GM12878 (cell line): Measurements from ENCODE around the gene TFR2. TPM values are rescaled to one million over a fixed set of nuclear protein-coding genes. Genes with fewer than 3 reads are reported as not detected.
A peak's percentile ranks its signal among the peaks of the same experiment; 100 is the strongest.

Experiments
- ATAC-seq: fragments of 200-7000 bp; cut with Tn5 transposase; 3 replicates; pipeline ENCODE4 v1.9.1; 2020; ENCODE audit warnings: mild to moderate bottlenecking, moderate library complexity
- BruUV-seq: library from RNA; stranded (reverse); fragments of 400-500 nt; replicated peaks from 2 replicates; lab custom pipeline; 2021; lab: Mats Ljungman, UMichigan
- CTCF ChIA-PET: fragments of 300-600 bp; sonication (Branson Sonifier 250); formaldehyde crosslinking; extraction: SDS; loops from one replicate; lab custom pipeline; 2021; ENCODE audit warnings: inconsistent platforms; lab: Yijun Ruan, JAX
- POLR2A ChIA-PET: fragments of 350-600 bp; formaldehyde crosslinking; extraction: SDS; loops from one replicate; lab custom pipeline; 2021; ENCODE audit warnings: inconsistent platforms; lab: Charles Lee
- RAD21 ChIA-PET: fragments of 300-600 bp; sonication (Branson Sonifier 250); formaldehyde crosslinking; loops from one replicate; lab custom pipeline; 2023; ENCODE audit warnings: antibody characterized with exemption; ENCODE audit not compliant: unreplicated experiment; lab: Charles Lee
- SMC1A ChIA-PET: fragments of 300-600 bp; sonication (Branson Sonifier 250); formaldehyde crosslinking; loops from one replicate; lab custom pipeline; 2023; ENCODE audit not compliant: unreplicated experiment, uncharacterized antibody; lab: Charles Lee
- DNase-seq: peaks from one replicate; pipeline ENCODE4 v3.0.0-alpha.2; 2011; ENCODE audit warnings: low read depth, low spot score
- FAIRE-seq: peaks from 3 replicates; lab custom pipeline; 2011; peaks lifted over from hg19 to GRCh38; lab: Jason Lieb, UNC
- H2AFZ ChIP-seq: 2 replicates; pipeline ENCODE4 v1.6.0; 2011; ENCODE audit warnings: low read depth, low read length, control low read depth; ENCODE audit not compliant: control insufficient read depth
- H3K27ac ChIP-seq: 2 replicates; pipeline ENCODE4 v1.5.1; 2011; ENCODE audit warnings: control low read depth; ENCODE audit not compliant: control insufficient read depth, insufficient read depth
- H3K27me3 ChIP-seq, 2 experiments: replicated peaks in 1 of 2; 2 replicates each; pipeline versions ENCODE4 v1.6.0 to v1.6.1; 2011; ENCODE audit warnings: low read length in 1 of 2; ENCODE audit not compliant: control insufficient read depth in 2 of 2, insufficient read depth in 2 of 2
- H3K36me3 ChIP-seq, 2 experiments: 2 replicates each; pipeline ENCODE4 v1.5.1; 2011; ENCODE audit warnings: low read length in 1 of 2; ENCODE audit not compliant: control insufficient read depth in 2 of 2, insufficient read depth in 2 of 2
- H3K4me1 ChIP-seq: 2 replicates; pipeline ENCODE4 v1.6.1; 2011; ENCODE audit warnings: mild to moderate bottlenecking, low read length, moderate library complexity, mixed read lengths; ENCODE audit not compliant: control insufficient read depth, insufficient read depth
- H3K4me2 ChIP-seq: 2 replicates; pipeline ENCODE4 v1.6.0; 2011; ENCODE audit warnings: control low read depth; ENCODE audit not compliant: control insufficient read depth, insufficient read depth
- H3K4me3 ChIP-seq: fragments of 200-600 bp; sonication (generic); 2 replicates; pipeline ENCODE4 v1.5.1; 2016
- H3K79me2 ChIP-seq: 2 replicates; pipeline ENCODE4 v1.6.0; 2011; ENCODE audit warnings: low read length; ENCODE audit not compliant: control insufficient read depth, insufficient read depth
- H3K9ac ChIP-seq: 2 replicates; pipeline ENCODE4 v1.8.0; 2011; ENCODE audit warnings: low read length, control low read depth, mixed read lengths; ENCODE audit not compliant: control insufficient read depth, insufficient read depth
- H3K9me3 ChIP-seq: replicated peaks from 3 replicates; pipeline ENCODE4 v1.5.1; 2011; ENCODE audit warnings: mild to moderate bottlenecking, low read length; ENCODE audit not compliant: control insufficient read depth, insufficient read depth
- H4K20me1 ChIP-seq: 2 replicates; pipeline ENCODE4 v1.6.0; 2011; ENCODE audit not compliant: control insufficient read depth, insufficient read depth
- BMI1 ChIP-seq: fragments of 450-650 bp; IDR thresholded peaks from 2 replicates; pipeline ENCODE4 v1.6.1; 2016; ENCODE audit warnings: mild to moderate bottlenecking, moderate library complexity, borderline replicate concordance
- BRCA1 ChIP-seq: IDR thresholded peaks from 2 replicates; pipeline ENCODE4 v1.6.1; 2011; ENCODE audit warnings: low read depth, low read length, improper control_type of control experiment
- CBX5 ChIP-seq: sonication (generic); IDR thresholded peaks from 2 replicates; pipeline ENCODE4 v1.6.1; 2016; ENCODE audit warnings: low read depth, moderate library complexity, mild to moderate bottlenecking, inconsistent platforms
- HCFC1 ChIP-seq: fragments of 150-350 bp; IDR thresholded peaks from 2 replicates; pipeline ENCODE4 v1.6.1; 2014; ENCODE audit warnings: low read length
- HDGF ChIP-seq: fragments of 450-650 bp; IDR thresholded peaks from 2 replicates; pipeline ENCODE4 v1.6.1; 2016; ENCODE audit warnings: antibody characterized with exemption
- IKZF1 ChIP-seq: fragments of 450-650 bp; conservative IDR thresholded peaks from 2 replicates; pipeline ENCODE4 v1.6.1; 2017; ENCODE audit warnings: antibody characterized with exemption, mild to moderate bottlenecking
- IKZF2 ChIP-seq, 2 experiments: fragments of 450-650 bp; IDR thresholded peaks; 2 replicates each; pipeline ENCODE4 v1.6.1; 2017; ENCODE audit warnings: mild to moderate bottlenecking in 2 of 2, moderate library complexity in 2 of 2
- IRF4 ChIP-seq: IDR thresholded peaks from 2 replicates; pipeline ENCODE4 v1.6.1; 2011; ENCODE audit warnings: low read depth, low read length
- MEF2A ChIP-seq: IDR thresholded peaks from 2 replicates; pipeline ENCODE4 v1.6.1; 2011; ENCODE audit warnings: low read depth, mild to moderate bottlenecking, low read length, moderate library complexity; ENCODE audit not compliant: insufficient read depth
- MEF2B ChIP-seq: fragments of 450-650 bp; IDR thresholded peaks from 2 replicates; pipeline ENCODE4 v1.6.1; 2018; ENCODE audit warnings: mild to moderate bottlenecking, moderate library complexity; ENCODE audit not compliant: partially characterized antibody, poor library complexity, severe bottlenecking
- NBN ChIP-seq: fragments of 450-650 bp; IDR thresholded peaks from 2 replicates; pipeline ENCODE4 v1.6.1; 2016
- NFYB ChIP-seq: IDR thresholded peaks from 2 replicates; pipeline ENCODE4 v1.6.1; 2011; ENCODE audit warnings: low read depth, mild to moderate bottlenecking, low read length, improper control_type of control experiment, moderate library complexity; ENCODE audit not compliant: insufficient read depth
- PAX8 ChIP-seq: fragments of 450-650 bp; IDR thresholded peaks from 2 replicates; pipeline ENCODE4 v1.6.1; 2017; ENCODE audit warnings: mild to moderate bottlenecking, moderate library complexity
- POU2F2 ChIP-seq: IDR thresholded peaks from 3 replicates; pipeline ENCODE4 v1.6.1; 2011; ENCODE audit warnings: low read depth, mild to moderate bottlenecking, low read length, borderline replicate concordance
- SP1 ChIP-seq: IDR thresholded peaks from one replicate; pipeline ENCODE4 v1.6.1; 2011; ENCODE audit warnings: low read depth, low read length
- SREBF2 ChIP-seq: IDR thresholded peaks from 2 replicates; pipeline ENCODE4 v1.6.1; 2012; ENCODE audit warnings: mild to moderate bottlenecking, low read length
- YY1 ChIP-seq: IDR thresholded peaks from 2 replicates; pipeline ENCODE4 v1.6.1; 2011; ENCODE audit warnings: low read depth, mild to moderate bottlenecking, low read length
- ZBTB4 ChIP-seq: fragments of 450-650 bp; formaldehyde crosslinking; IDR thresholded peaks from 2 replicates; pipeline ENCODE4 v1.4.0; 2022; ENCODE audit warnings: mild to moderate bottlenecking, moderate library complexity
- ZNF384 ChIP-seq: IDR thresholded peaks from 2 replicates; pipeline ENCODE4 v1.6.1; 2012; ENCODE audit warnings: low read depth, mild to moderate bottlenecking, low read length, improper control_type of control experiment, borderline replicate concordance
- WGBS: methylation state at CpG from one replicate; pipeline ENCODE4 v1.1.6; 2016; ENCODE audit warnings: low lambda C conversion rate; ENCODE audit not compliant: insufficient replicate concordance, insufficient coverage; ENCODE audit errors: missing lambda C conversion rate; 5-methylcytosine and 5-hydroxymethylcytosine counted together
- in situ Hi-C: fragments of 300-500 bp; cut with MboI; formaldehyde crosslinking; loops from 9 replicates; pipeline ENCODE4 v1.14.3; 2018; ENCODE audit warnings: mixed read lengths
- intact Hi-C: fragments of 100-400 bp; cut with micrococcal nuclease; formaldehyde crosslinking; loops from one replicate; pipeline ENCODE4 v1.14.2; 2022; ENCODE audit not compliant: unreplicated experiment
- polyA plus RNA-seq, 11 experiments: library from polyadenylated mRNA; depleted of rRNA in 4 of 11; unstranded in 6 of 11; stranded (reverse) in 5 of 11; fragments of >200 nt; fragmentation: Nextera tagmentation in 4 of 11; fragmentation: Illumina TruSeq in 1 of 11; extraction: Ambion mirVana in 4 of 11; extraction: Trizol in 1 of 11; gene quantifications; 1 replicate in 1 of 11; 2 replicates in 10 of 11; pipeline versions ENCODE4 v1.2.1 to v1.2.3, GENCODE V29; 2011 to 2016; ENCODE audit warnings: inconsistent platforms in 2 of 11, missing spikeins in 2 of 11, low read depth in 1 of 11
- total RNA-seq, 4 experiments: library from RNA; depleted of rRNA in 3 of 4; stranded (reverse); fragments of >200 nt in 3 of 4; fragmentation: Illumina TruSeq in 1 of 4; extraction: Trizol in 1 of 4; gene quantifications; 2 replicates each; pipeline versions ENCODE4 v1.2.1 to v1.2.3, GENCODE V29; 2013 to 2021
- TF ChIP-seq, protein P1 (sequence below): fragments of 450-650 bp; IDR thresholded peaks from 2 replicates; pipeline ENCODE4 v1.6.1; 2017; ENCODE audit warnings: mild to moderate bottlenecking, moderate library complexity

TFR2 gene
- total and polyA plus RNA-seq, 10 of the 15 experiments (the other 5 are each of a cell fraction or from before 2014, with no cell fraction given) = 0.30 to 7.2 (median 1.8) TPM

- Histone ChIP-seq H2AFZ (no peak overlapping the region), H3K9me3 (no peaks in the 10 kb centered on the region), H3K4me1 (peaks cover 7% of the 10 kb centered on the region), H3K27me3 (no peaks in the 10 kb centered on the region; a peak in 1 of 4 replicates), H3K79me2 (no peaks in the 10 kb centered on the region), H3K9ac (no peak overlapping the region), H3K4me3 (peak overlapping the region; percentile 54; the same call in 1 of the 2 replicates), H3K4me2 (peak overlapping the region; percentile 48; the same call in 1 of the 2 replicates), H3K36me3 (no peaks in the 10 kb centered on the region), H4K20me1 (no peaks in the 10 kb centered on the region), H3K27ac (no peak overlapping the region)
- in situ Hi-C loops = no loop called here
- ChIA-PET SMC1A (interaction anchor here (2.1 kb wide), 1 partner anchor 13 kb away, joined by 6 read pairs; the partner anchor contains the start of gene MOSPD3), CTCF (interaction anchor here (0.9 kb wide), 1 partner anchor 80 kb away, joined by 4 read pairs; the partner anchor contains the start of gene POP7), POLR2A (no interaction called here), RAD21 (no interaction called here)
- DNase-seq = no peak
- FAIRE-seq = no peak
- WGBS = 0% methylated on average over 3 of the region's 3 CpGs
- intact Hi-C loops = no loop called here
- no TSS peak for BruUV-seq
- TF ChIP-seq MEF2A = no peak
- TF ChIP-seq ZNF384 = no peak
- no peak for TF ChIP-seq HCFC1
- TF ChIP-seq IRF4 = no peak
- no peak for TF ChIP-seq IKZF2 (IDR thresholded peaks at IDR 0.05)
- TF ChIP-seq POU2F2 = no peak
- TF ChIP-seq PAX8 = no peak
- TF ChIP-seq NFYB = no peak
- no peak for TF ChIP-seq BMI1
- no peak for TF ChIP-seq YY1
- TF ChIP-seq CBX5 = no peak
- no peak for TF ChIP-seq SREBF2
- no peak for TF ChIP-seq NBN
- no peak for TF ChIP-seq HDGF
- TF ChIP-seq, protein P1, sequence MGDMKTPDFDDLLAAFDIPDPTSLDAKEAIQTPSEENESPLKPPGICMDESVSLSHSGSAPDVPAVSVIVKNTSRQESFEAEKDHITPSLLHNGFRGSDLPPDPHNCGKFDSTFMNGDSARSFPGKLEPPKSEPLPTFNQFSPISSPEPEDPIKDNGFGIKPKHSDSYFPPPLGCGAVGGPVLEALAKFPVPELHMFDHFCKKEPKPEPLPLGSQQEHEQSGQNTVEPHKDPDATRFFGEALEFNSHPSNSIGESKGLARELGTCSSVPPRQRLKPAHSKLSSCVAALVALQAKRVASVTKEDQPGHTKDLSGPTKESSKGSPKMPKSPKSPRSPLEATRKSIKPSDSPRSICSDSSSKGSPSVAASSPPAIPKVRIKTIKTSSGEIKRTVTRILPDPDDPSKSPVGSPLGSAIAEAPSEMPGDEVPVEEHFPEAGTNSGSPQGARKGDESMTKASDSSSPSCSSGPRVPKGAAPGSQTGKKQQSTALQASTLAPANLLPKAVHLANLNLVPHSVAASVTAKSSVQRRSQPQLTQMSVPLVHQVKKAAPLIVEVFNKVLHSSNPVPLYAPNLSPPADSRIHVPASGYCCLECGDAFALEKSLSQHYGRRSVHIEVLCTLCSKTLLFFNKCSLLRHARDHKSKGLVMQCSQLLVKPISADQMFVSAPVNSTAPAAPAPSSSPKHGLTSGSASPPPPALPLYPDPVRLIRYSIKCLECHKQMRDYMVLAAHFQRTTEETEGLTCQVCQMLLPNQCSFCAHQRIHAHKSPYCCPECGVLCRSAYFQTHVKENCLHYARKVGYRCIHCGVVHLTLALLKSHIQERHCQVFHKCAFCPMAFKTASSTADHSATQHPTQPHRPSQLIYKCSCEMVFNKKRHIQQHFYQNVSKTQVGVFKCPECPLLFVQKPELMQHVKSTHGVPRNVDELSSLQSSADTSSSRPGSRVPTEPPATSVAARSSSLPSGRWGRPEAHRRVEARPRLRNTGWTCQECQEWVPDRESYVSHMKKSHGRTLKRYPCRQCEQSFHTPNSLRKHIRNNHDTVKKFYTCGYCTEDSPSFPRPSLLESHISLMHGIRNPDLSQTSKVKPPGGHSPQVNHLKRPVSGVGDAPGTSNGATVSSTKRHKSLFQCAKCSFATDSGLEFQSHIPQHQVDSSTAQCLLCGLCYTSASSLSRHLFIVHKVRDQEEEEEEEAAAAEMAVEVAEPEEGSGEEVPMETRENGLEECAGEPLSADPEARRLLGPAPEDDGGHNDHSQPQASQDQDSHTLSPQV = no peak
- no peak for TF ChIP-seq ZBTB4
- no peak for TF ChIP-seq MEF2B
- no peak for TF ChIP-seq IKZF1
- no peak for TF ChIP-seq BRCA1
- TF ChIP-seq SP1 = no peak
- ATAC-seq = no peak
These were observed 15.3 kb downstream of the TFR2 start for GRCh38 chr7:100626055-100626454.
